NCI-H146 treated with DMSO at 0.1 percent for 48 hours (cell line): ENCODE measurements around the gene BMPER.
A peak's percentile ranks its signal among the peaks of the same experiment; 100 is the strongest.

Source experiments
- DNase-seq: peaks from one replicate; lab custom pipeline; 2025; ENCODE audit not compliant: unreplicated experiment; lab: John Stamatoyannopoulos, UW

The BMPER gene

GRCh38 chr7:33921216-33921938 lies 16.0 kb downstream of the BMPER start:
- no peak for DNase-seq

DNA sequence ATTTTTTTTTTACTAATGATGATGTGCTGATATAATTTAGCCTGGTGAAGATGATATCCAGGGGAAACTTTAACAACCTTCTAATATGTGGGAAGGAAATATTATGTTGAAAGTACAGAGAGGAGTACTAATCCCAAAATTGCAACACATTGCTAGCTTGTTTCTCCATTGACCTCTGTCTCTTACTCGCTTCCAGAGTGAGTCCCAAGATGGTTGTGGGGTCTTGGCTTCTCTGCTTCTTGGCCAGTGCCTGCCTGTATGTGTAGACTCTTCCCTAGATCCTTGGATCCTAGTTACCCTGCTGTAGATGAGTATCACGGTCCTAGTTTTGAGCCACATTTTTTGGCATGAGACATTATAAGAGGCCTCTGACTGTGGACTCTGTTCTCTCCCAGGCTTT lies 17.5 kb downstream of the BMPER start:
- no peak for DNase-seq

DNA sequence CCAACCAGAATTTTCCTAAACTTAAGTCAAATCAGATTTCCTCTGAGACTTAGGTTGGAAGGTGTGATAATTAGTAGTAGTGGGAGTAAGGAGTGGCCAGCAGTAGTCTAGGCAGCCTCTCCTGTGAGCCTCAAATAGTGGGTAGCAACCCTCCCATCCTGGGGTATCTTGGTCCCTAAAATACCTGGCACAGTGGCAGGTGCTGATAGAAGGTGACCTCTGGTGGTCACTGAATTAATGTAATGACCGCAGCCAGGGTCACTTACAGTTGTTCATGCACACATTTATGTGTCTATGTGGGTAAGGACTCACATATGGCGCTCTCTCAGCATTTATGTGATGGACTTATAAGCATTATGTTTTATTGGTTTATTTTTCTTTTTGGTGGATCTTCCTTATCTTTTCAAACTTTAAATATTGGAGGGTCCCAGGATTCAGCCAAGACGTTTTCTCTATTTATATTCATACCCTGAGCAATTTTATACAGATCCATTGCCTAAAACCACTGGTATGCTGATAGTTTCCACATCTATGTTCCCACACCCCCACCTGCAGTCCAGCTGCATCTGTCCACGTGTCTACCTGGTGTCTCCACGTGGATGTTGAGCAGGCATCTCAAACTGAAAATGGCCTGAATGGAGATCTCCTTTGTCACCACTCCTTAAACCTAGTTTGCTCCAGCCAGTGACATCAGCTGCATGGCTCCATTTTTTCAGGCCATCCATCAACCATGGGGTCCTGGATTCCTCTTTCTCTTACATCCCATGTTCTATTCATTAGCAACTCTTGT lies 18.3 kb downstream of the BMPER start:
- no peak for DNase-seq

GRCh38 chr7:33926535-33926934 lies 21.2 kb downstream of the BMPER start:
- no peak for DNase-seq

DNA sequence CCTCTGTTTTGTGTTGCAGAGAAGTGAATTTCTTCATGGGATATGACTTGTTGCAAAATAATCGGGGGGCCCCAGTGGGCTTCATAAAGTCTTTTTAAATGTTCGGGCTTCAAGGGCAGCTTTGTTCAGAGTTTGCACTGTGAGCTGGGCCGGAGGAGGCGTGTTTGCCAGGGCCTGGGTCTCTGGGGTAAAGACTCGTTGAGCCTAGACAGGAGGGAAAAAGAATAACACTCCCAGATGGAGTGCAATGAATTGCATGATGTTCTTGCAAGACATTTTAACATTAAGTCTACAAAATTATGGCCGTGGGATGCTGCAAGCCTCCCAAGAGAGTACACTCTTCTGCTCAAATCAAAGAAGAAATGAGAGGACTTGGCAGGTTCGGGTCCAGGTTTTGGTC lies 23.6 kb downstream of the BMPER start:
- DNase-seq: no peak

GRCh38 chr7:33932221-33932620 lies 26.9 kb downstream of the BMPER start:
- no peak for DNase-seq

- DNase-seq: peak; percentile 33
Observed at GRCh38 chr7:33932832-33933468, 27.6 kb downstream of the BMPER start.

DNA sequence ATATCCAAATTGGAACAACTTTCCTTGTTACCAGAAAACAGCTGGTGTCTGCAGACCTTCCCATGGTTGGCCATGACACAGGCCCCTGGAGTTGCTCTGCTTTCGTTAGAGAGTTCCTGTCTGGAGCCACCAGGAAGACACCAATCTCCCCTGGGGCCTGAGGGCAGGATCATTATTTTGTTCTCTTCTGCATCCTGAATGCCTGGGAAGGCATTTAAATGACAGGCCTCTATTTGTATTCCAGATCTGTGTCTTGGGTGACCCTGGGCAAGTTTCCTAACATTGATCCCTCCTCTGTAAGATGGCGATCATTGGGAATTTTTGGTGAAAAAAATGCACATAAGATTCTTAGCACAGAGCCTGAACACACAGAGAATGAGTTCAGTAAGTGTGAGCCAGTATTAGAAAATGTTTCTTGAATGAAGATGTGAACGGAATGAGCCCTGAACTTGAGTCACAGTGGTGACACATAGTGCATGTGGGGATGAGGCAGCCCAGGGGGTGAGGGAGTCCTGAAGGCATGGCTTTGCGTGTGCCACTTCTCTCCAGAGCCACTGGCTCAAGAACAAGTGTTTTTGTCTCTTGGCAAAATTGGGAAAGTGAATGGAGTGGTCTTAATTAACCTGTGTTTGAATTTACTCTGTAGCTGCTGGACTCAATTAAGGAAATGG lies 28.4 kb downstream of the BMPER start:
- DNase-seq: no peak

- no peak for DNase-seq
Observed at GRCh38 chr7:33934391-33934790, 29.1 kb downstream of the BMPER start.

- DNase-seq: no peak
Observed at GRCh38 chr7:33936503-33936902, 31.2 kb downstream of the BMPER start.

- DNase-seq: no peak
Observed at GRCh38 chr7:33937871-33938270, 32.5 kb downstream of the BMPER start.

DNA sequence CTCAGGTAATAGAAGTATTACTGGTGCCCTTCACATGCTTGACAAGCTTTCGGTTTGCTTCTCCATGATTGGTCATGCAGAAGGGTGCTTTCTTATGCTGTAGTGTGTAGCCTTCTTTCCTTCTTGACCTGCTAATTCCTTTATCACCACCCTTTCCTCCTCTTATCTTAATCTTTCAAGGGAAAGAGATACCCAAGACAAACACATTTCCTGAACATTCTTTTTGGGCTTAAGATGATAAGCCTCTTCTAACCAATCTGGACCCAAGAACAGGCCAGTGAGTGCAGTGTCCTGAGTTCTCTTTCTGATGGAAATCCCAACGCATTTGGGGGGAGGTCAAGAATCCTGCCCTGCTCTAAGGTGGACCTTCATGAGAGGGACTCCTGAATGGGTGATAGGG lies 33.8 kb downstream of the BMPER start:
- DNase-seq: no peak

DNA sequence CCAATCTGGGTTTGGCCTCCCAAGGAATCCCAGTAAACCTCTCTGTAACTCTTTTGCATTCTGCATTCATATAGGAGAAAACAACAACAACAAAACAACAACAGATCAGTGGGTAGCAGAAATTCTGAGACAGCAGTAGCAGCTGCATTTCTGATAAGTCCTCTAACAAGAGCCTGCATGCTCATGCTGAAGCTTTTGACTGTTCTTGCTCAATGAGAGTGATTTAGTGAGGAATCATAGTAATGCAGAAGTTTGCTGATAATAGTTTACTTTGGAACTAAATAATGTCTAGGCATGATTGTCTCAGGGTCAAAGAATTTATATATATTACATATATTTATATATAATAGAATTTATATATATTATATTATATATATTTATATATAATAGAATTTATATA lies 35.2 kb downstream of the BMPER start:
- DNase-seq: no peak

DNA sequence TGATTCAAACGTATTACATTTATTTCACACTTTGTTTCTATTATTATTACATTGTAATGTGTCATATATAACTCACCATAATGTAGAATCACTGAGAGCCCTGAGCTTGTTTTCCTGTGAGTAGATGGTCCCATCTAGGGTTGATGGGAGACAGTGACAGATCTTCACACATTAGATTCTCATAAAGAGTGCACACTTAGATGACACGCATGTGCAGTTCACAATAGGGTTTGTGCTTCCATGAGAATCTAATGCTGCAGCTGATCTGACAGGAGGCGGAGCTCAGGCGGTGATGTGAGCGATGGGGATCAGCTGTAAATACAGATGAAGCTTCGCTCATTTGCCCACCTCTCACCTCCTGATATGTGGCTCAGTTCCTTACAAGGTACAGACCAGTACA lies 36.1 kb downstream of the BMPER start:
- DNase-seq: no peak

DNA sequence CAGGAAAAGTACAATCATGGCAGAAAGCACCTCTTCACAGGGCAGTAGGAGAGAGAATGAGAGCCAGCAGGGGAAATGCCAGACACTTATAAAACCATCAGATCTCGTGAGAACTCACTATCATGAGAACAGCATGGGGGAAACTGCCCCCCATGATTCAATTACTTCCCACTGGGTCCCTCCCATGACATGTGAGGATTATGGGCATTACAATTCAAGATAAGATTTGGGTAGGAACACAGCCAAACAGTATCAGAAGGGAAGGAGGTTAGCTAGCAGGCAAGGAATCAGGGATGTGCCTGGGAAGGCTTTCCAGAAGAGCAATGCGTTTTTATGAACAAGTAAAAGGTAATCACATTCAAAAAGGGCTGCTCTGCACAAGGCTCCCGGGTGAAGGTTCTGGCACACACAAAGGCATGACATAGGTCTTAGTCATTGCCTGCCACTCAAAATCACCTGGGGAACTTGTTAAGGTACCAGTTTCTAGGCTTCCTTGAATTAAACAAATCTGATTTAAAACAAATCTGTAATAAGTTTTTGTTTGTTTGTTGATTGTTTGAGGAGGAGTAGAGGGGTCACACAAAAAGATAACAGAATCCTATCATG lies 40.9 kb downstream of the BMPER start:
- DNase-seq: no peak

DNA sequence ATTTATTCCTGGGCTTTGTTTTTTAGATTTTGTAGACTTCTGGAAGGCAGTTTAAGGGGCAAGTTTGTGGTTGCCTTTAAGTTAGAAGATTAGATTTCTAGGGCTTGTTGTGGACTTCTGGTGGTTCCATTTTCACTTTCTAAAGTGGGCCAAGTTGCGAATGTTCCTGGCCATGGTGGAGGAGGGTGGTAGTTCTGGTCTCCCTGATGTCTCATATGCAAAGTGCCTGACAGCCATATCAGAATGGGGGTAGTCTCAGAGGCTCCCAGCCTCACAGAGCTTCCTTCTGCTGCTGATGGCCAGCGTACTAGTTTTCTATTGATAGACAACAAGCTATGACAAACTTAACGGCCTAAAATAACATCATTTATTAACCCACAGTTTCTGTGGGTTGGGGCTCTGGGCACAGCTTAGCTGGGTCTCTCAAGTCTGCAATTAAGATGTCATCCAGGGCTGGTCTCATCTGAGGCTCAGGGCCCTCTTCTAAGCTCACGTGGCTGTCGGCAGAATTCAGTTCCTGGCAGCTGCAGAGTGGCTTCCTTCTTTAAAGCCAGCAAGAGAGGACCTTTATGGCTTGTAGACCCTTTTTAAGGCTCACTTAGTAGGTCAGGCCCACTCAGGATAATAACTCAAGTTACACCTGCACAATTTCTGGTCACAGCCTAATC lies 44.8 kb downstream of the BMPER start:
- no peak for DNase-seq

GRCh38 chr7:33952824-33953223 lies 47.5 kb downstream of the BMPER start:
- no peak for DNase-seq

DNA sequence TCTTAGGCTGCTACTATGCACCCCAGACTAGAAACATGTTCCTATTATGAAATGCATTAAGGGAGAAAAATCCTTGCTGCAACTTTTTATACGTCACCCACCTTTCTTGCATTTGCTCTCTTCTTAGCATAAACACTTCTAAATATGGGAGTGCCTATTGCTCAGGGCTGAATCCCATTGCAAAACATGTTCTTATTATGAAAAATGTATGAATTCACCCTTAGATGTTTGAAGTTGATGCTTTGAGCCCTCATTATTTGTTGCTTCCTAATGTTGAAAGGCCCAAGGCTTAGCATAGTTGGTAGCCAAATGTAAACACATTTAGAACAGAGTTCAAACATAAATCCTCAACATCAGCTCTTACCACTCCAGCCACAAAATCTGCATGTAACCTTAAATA lies 52.8 kb downstream of the BMPER start:
- DNase-seq: no peak

DNA sequence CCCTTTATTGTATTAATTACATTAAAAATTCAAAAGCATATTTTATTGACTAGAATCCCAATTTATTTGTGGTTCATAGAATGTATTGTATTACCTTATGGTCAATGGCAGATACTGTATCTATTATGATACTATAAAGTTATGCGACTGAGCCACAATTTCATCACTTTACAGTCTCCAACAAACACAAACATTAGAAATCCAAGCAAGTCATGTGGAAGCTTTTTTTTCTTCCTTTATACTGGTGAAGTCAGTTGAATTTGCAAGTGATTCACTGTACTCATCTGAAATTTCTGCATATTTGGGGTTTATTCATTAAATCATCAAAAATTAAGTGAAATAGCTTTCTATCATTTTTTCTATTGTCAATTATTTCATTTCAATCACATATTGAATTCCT lies 54.3 kb downstream of the BMPER start:
- DNase-seq: no peak

- DNase-seq: no peak
Observed at GRCh38 chr7:33961948-33962347, 56.6 kb downstream of the BMPER start.
